PC-3 (cell line): Measurements from ENCODE around the gene SCMH1. TPM values are rescaled to one million over a fixed set of nuclear protein-coding genes. Genes with fewer than 3 reads are reported as not detected.
"Not testable (repeated sequence)": the region's sequence is repeated elsewhere in the genome, so short reads cannot be mapped to it uniquely, and the experiment has no call there.

Experiments
- ATAC-seq: fragments of 200-7000 bp; cut with Tn5 transposase; 2 replicates; pipeline ENCODE4 v1.9.1; 2020; ENCODE audit warnings: mild to moderate bottlenecking, moderate library complexity
- BruUV-seq: library from RNA; stranded (reverse); fragments of 400-500 nt; replicated peaks from 2 replicates; lab custom pipeline; 2021; lab: Mats Ljungman, UMichigan
- CTCF ChIA-PET: fragments of 300-600 bp; sonication (Branson Sonifier 250); formaldehyde crosslinking; loops from one replicate; lab custom pipeline; 2022; ENCODE audit warnings: antibody characterized with exemption; lab: Charles Lee
- POLR2A ChIA-PET: fragments of 300-600 bp; sonication (Branson Sonifier 250); formaldehyde crosslinking; loops from one replicate; lab custom pipeline; 2022; ENCODE audit warnings: antibody characterized with exemption; ENCODE audit not compliant: unreplicated experiment; lab: Charles Lee
- DNase-seq: peaks from one replicate; pipeline ENCODE4 v3.0.0-alpha.2; 2015
- H2AFZ ChIP-seq: fragments of 300-600 bp; sonication (generic); 2 replicates; pipeline ENCODE4 v1.6.0; 2016; ENCODE audit warnings: antibody characterized with exemption, low read length
- H3F3A ChIP-seq: fragments of 300-600 bp; sonication (generic); one replicate; pipeline ENCODE4 v1.6.0; 2017; ENCODE audit warnings: antibody characterized with exemption, low read length, control low read depth, mild to moderate bottlenecking; ENCODE audit not compliant: unreplicated experiment
- H3K27ac ChIP-seq: fragments of 300-600 bp; sonication (generic); 2 replicates; pipeline ENCODE4 v1.5.1; 2016; ENCODE audit warnings: mild to moderate bottlenecking, low read length
- H3K27me3 ChIP-seq: fragments of 300-600 bp; sonication (generic); 2 replicates; pipeline ENCODE4 v1.6.1; 2016; ENCODE audit warnings: low read length, mixed read lengths
- H3K36me3 ChIP-seq: fragments of 300-600 bp; sonication (generic); 2 replicates; pipeline ENCODE4 v1.6.1; 2016; ENCODE audit warnings: low read depth, mixed run types, low read length, mixed read lengths
- H3K4me1 ChIP-seq: fragments of 300-600 bp; sonication (generic); 2 replicates; pipeline ENCODE4 v1.5.1; 2016; ENCODE audit warnings: low read length; ENCODE audit not compliant: insufficient read depth
- H3K4me2 ChIP-seq: fragments of 300-600 bp; sonication (generic); 2 replicates; pipeline ENCODE4 v1.6.0; 2016; ENCODE audit warnings: low read length
- H3K4me3 ChIP-seq: fragments of 300-600 bp; sonication (generic); 2 replicates; pipeline ENCODE4 v1.5.1; 2016; ENCODE audit warnings: mild to moderate bottlenecking, low read length, mixed read lengths
- H3K79me2 ChIP-seq: fragments of 300-600 bp; sonication (generic); 2 replicates; pipeline ENCODE4 v1.6.1; 2017; ENCODE audit warnings: low read length, mixed read lengths
- H3K9ac ChIP-seq: fragments of 300-600 bp; sonication (generic); 2 replicates; pipeline ENCODE4 v1.6.0; 2016; ENCODE audit warnings: mild to moderate bottlenecking, low read length
- H3K9me2 ChIP-seq: fragments of 300-600 bp; sonication (generic); replicated peaks from 2 replicates; pipeline ENCODE4 v1.6.1; 2016; ENCODE audit warnings: mixed run types, low read length, mixed read lengths
- H3K9me3 ChIP-seq: fragments of 300-600 bp; sonication (generic); 2 replicates; pipeline ENCODE4 v1.6.1; 2016; ENCODE audit warnings: low read length, mixed read lengths
- H4K20me1 ChIP-seq: fragments of 300-600 bp; sonication (generic); 2 replicates; pipeline ENCODE4 v1.6.1; 2016; ENCODE audit warnings: low read length, mixed read lengths
- EZH2 ChIP-seq: fragments of 300-600 bp; sonication (generic); IDR thresholded peaks from one replicate; pipeline ENCODE4 v1.6.1; 2017; ENCODE audit warnings: antibody characterized with exemption, mild to moderate bottlenecking, low read length; ENCODE audit not compliant: unreplicated experiment
- EZH2phosphoT487 ChIP-seq: fragments of 300-600 bp; sonication (generic); IDR thresholded peaks from 2 replicates; pipeline ENCODE4 v1.6.1; 2018; ENCODE audit warnings: mild to moderate bottlenecking, antibody characterized with exemption, low read length, borderline replicate concordance
- intact Hi-C: fragments of 100-400 bp; cut with micrococcal nuclease; formaldehyde crosslinking; loops from 2 replicates; pipeline ENCODE4 v1.9.0; 2023
- total RNA-seq: library from RNA; depleted of rRNA; stranded (reverse); fragments of >200 nt; gene quantifications from 2 replicates; pipeline ENCODE4 v1.2.3, GENCODE V29; 2014
- TF ChIP-seq, protein P1 (sequence below): fragments of 300-600 bp; sonication (generic); conservative IDR thresholded peaks from 2 replicates; pipeline ENCODE4 v1.5.1; 2017; ENCODE audit warnings: antibody characterized with exemption, low read depth, mild to moderate bottlenecking, low read length

Gene SCMH1
- total RNA-seq, 1 experiment from 2014 or later: 33.6 TPM

DNA sequence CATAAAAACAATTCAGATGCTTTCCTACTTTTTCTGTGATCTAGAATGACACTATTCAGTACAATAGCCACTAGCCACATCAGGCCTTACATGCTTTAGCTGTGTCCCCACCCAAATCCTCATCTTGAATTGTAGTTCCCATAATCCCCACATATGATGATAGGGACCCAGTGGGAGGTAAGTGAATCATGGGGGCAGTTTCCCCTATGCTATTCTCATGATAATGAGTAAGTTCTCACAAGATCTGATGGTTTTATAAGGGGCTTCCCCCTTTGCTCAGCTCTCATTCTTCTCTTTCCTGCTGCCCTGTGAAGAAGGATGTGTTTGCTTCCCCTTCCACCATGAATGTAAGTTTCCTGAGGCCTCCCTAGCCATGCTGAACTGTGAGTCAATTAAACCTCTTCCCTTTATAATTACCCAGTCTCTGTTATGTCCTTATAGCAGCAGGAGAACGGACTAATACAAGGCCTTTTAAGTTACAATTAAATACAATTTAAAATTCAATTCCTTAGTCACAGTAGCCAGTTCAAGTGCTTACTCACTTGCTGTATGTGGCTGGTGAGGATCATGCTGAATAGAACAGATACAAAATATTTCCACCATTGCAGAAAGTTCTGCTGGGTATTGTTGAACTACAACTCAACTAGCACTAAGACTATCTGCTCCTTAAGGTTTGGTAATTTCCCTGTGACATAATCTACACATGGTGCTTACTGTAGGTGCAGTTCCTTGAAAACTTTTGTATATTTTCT, 106.7 kb downstream of the SCMH1 start:
- Histone ChIP-seq H3K9ac (no peak overlapping the region), H3F3A (no peaks in the 10 kb centered on the region), H3K9me3 (no peaks in the 10 kb centered on the region), H3K4me3 (no peak overlapping the region), H2AFZ (no peak overlapping the region), H3K4me2 (no peak overlapping the region), H3K36me3 (peaks cover 9% of the 10 kb centered on the region), H3K27ac (no peak overlapping the region), H3K79me2 (no peaks in the 10 kb centered on the region), H3K27me3 (no peaks in the 10 kb centered on the region), H4K20me1 (no peaks in the 10 kb centered on the region), H3K9me2 (no peaks in the 10 kb centered on the region), H3K4me1 (no peaks in the 10 kb centered on the region)
- intact Hi-C loops: no loop called here
- TF ChIP-seq, protein P1, sequence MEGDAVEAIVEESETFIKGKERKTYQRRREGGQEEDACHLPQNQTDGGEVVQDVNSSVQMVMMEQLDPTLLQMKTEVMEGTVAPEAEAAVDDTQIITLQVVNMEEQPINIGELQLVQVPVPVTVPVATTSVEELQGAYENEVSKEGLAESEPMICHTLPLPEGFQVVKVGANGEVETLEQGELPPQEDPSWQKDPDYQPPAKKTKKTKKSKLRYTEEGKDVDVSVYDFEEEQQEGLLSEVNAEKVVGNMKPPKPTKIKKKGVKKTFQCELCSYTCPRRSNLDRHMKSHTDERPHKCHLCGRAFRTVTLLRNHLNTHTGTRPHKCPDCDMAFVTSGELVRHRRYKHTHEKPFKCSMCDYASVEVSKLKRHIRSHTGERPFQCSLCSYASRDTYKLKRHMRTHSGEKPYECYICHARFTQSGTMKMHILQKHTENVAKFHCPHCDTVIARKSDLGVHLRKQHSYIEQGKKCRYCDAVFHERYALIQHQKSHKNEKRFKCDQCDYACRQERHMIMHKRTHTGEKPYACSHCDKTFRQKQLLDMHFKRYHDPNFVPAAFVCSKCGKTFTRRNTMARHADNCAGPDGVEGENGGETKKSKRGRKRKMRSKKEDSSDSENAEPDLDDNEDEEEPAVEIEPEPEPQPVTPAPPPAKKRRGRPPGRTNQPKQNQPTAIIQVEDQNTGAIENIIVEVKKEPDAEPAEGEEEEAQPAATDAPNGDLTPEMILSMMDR: no peak
- no peak for TF ChIP-seq EZH2
- no peak for TF ChIP-seq EZH2phosphoT487
- ATAC-seq (no peak), DNase-seq (no peak)
- ChIA-PET CTCF (no interaction called here), POLR2A (no interaction called here)
- no TSS peak for BruUV-seq

DNA sequence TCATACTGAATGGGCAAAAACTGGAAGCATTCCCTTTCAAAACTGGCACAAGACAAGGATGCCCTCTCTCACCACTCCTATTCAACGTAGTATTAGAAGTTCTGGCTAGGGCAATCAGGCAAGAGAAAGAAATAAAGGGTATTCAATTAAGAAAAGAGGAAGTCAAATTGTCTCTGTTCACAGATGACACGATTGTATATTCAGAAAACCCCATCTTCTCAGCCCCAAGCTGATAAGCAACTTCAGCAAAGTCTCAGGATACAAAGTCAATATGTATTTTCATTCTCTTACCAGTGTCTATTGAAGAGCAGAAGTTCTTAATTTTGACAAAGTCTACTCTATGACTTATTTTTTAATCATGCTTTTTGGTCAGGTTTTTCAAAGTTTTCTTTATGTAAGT, 107.8 kb downstream of the SCMH1 start:
- H3K36me3 ChIP-seq, H3K9ac ChIP-seq, BruUV-seq, H3K9me3 ChIP-seq, H2AFZ ChIP-seq, CTCF ChIA-PET, H3K4me1 ChIP-seq, H3F3A ChIP-seq, H3K4me2 ChIP-seq, H3K27ac ChIP-seq, POLR2A ChIA-PET, DNase-seq, ATAC-seq, H3K9me2 ChIP-seq, H3K79me2 ChIP-seq, intact Hi-C loops, H3K27me3 ChIP-seq, H4K20me1 ChIP-seq, H3K4me3 ChIP-seq: not testable (repeated sequence)

DNA sequence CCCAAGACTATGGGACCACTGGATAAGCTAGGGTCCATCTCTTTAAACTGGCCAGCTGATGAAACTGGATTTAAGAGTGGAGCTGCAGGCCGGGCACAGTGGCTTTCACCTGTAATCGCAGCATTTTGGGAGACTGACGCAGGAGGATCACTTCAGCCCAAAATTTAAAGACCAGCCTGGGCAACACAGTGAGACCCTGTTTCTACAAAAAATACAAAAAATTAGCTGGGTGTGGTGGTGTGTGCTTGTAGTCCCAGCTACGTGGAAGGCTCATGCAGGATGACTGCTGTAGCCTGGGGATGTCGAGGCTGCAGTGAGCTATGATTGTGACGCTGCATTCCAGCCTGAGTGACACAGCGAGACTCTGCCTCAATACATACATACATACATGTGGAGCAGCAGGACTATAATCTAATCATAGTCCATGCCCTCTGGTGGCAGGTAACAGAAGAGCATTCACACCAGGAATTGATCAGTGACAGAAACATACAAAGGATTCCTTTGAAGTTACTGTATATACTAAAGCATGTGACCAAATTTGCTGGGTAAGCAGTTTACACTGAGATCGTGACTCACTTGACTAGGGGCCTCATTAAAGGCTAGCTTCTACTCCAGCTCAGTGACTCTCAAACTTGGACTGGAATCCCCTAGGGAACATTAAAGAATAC, 119.1 kb downstream of the SCMH1 start:
- ChIA-PET CTCF (interaction anchor here (0.6 to 0.8 kb wide), 2 partner anchors 19 to 221 kb away, joined by 3 to 5 read pairs; no protein-coding TSS in a partner anchor), POLR2A (no interaction called here)
- no peak overlapping the region for H3K4me2 ChIP-seq
- intact Hi-C loops: no loop called here
- H3K9ac ChIP-seq: no peak overlapping the region
- H4K20me1 ChIP-seq: no peaks in the 10 kb centered on the region
- peak; percentile 82 for ATAC-seq
- H2AFZ ChIP-seq: no peak overlapping the region
- no peaks in the 10 kb centered on the region for H3K9me3 ChIP-seq
- H3K4me3 ChIP-seq: no peak overlapping the region
- 0 out of 2 replicates have a peak, but pooled peaks cover 5% of the 10 kb centered on the region for H3K4me1 ChIP-seq
- no peaks in the 10 kb centered on the region for H3K36me3 ChIP-seq
- no peaks in the 10 kb centered on the region for H3K9me2 ChIP-seq
- H3K27me3 ChIP-seq: no peaks in the 10 kb centered on the region
- DNase-seq: peak; percentile 76
- TF ChIP-seq EZH2phosphoT487 (no peak), EZH2 (no peak)
- TF ChIP-seq, protein P1: peak; percentile 72
- BruUV-seq: no TSS peak
- H3K27ac ChIP-seq: no peak overlapping the region
- H3K79me2 ChIP-seq: no peaks in the 10 kb centered on the region
- H3F3A ChIP-seq: no peaks in the 10 kb centered on the region
